Lung microvascular endothelial cell (primary cell): ENCODE results near the gene OR2A7. TPM values are rescaled to one million over a fixed set of nuclear protein-coding genes. Genes with fewer than 3 reads are reported as not detected.
"Not testable (repeated sequence)": the region's sequence is repeated elsewhere in the genome, so short reads cannot be mapped to it uniquely, and the experiment has no call there.

ENCODE experiments used
- DNase-seq, 2 donors: peaks; one replicate each; pipeline versions ENCODE4 v3.0.0 to v3.0.0-alpha.2; 2010; ENCODE audit warnings: low read depth in 2 of 2
- total RNA-seq: library from RNA; depleted of rRNA; stranded (reverse); fragments of >200 nt; gene quantifications from 2 replicates; pipeline ENCODE4 v1.2.1, GENCODE V29; 2014

Gene OR2A7, protein sequence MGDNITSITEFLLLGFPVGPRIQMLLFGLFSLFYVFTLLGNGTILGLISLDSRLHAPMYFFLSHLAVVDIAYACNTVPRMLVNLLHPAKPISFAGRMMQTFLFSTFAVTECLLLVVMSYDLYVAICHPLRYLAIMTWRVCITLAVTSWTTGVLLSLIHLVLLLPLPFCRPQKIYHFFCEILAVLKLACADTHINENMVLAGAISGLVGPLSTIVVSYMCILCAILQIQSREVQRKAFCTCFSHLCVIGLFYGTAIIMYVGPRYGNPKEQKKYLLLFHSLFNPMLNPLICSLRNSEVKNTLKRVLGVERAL
- not detected in 2 replicates for total RNA-seq

DNA sequence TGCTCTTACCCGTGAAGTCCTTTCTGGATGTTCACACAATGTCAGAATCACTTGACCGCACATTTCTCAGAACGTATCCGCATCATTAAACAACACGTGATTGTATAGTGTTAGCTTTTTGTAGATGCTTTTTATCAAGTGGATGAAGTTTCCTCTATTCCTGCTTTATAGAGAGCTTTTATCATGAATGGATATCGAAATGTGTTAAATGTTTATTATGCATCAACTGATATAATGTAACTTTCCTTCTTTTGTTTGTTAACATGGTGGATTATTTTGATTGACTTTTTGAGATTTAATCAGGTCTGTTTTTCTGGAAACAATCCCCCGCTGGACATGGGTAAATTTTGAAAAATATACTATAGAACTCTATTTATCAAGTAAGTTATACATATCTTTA lies at the start of gene OR2A7:
OR2A7 (minus strand) TSS at position 101 of the 400 bp plus-strand sequence. CDS start 5,164 bp downstream, outside the sequence.
- not testable (repeated sequence) for DNase-seq

DNA sequence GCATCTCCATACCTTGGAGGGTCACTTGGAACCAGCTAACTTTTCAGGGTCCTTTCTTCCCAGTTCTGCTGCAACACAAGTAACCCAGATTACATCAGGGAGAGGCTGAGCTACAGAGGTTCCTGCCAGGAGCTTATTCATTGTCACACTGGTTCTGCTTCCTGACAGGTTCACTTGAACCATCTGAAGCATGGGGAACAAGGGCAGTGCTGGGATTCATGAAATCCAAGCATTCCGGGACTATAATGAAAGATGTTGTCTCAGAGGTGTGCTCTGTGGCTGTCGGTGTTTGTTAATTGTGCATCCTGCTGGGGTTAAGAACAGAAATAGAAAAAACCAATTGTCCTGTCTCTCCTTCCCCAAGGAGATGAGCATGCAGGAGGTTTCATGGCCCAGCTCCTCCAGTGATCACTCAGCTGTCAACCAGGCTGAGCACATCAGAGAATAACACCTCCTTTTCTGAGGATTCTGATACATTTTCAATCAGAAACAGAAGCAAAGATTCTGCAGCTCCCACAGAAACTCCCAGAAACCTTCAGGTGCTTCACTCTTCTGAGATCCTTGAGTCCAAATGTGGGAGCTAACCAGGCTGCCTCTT lies 47.4 kb upstream of the OR2A7 start, which contains the start of gene OR2A1:
OR2A1 (plus strand) TSS at position 548 of the 598 bp plus-strand sequence. CDS start 5,706 bp downstream, outside the sequence.
- DNase-seq, result not testable (repeated sequence)

- not testable (repeated sequence) for DNase-seq
Observed at GRCh38 chr7:144311218-144311617, 46.6 kb upstream of the OR2A7 start.

DNA sequence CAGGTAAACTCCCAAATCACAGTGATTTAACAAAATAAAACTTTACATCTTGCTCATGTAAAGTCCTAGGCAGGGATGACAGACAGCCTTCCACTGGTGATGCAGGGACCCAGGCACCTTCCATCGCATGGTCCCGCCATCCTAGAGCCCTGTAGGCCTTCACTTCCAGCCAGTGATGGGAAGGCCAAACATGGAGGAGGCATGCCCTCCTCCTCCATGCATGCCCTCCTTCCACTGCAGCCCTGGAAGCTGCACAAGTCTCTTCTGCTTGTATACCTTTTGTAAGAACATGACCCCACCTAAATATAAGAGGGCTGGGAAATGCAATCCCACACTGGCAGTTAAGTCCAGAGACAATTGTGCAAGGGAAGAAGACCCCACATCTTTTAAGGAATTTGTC lies 45.1 kb upstream of the OR2A7 start:
- DNase-seq, result not testable (repeated sequence)

DNA sequence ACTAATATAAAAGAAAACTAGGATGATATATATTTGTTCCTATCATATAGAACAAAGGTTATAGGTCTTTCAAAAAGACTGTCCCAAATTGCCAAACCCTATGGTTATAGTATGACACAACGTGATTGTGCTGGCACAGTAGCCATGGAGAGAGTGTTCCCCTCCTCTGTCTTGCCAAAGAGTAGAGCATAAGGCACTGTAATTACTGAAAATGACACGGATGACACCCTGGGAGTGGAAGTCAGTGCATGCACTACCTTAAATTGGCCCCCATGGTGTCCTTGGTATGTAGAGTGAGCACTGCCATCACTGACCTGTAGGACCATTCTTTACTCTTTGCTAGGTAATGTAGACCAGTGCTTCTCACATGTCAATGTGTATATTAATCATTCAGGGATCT lies 40.6 kb upstream of the OR2A7 start:
- DNase-seq, result not testable (repeated sequence)

DNA sequence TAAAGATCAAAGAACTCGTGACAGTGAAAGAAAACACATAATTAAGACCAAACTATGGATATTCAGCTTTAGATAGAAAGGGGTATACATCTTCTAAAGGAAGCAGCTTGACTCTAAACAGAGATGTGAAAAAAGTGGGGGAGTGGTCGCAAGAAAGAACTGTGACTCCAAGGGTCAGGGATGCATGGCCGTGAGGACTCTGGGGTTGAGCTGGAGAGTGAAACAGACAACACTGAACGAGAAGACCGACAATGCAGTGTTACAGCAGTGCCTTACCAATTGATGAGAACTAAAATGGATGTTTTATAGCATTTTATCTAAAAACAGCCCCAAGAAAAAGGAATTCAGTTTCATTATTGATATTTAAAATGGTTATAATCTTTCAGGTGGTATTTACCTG lies 39.0 kb upstream of the OR2A7 start:
- DNase-seq, result not testable (repeated sequence)

DNA sequence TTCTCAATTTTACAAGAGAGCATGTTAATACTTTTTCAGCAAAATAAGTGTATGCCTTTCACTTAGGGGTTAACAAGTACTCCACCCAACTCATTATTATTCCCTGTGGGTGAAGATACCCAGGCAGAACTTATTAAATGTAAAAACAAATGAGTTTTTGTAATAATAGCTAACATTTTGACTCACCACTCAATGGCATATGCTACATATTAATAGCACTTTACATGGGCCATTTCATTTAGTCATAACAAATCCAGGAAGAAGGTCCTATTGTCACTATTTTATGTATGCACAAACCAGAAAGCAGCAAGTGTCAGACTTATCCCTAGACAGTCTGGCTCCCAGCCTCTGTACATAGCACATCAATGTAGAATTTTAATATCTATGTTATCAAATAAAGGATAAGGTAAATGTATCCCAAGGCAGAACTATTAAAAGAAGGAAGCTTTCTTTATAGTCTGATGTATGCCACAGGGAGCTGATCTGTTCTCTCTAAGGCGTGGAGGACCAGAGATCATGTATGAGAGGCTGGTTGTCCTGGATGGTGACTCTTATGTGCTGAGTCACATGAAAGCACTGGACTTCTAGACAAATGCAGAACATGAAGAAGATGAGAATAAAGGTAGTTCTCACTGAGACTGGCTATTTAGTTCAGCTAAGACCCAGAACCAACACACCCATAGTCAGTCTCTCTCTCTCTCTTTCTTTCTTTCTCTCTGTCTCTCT lies 38.1 kb upstream of the OR2A7 start:
- DNase-seq, result not testable (repeated sequence)

DNA sequence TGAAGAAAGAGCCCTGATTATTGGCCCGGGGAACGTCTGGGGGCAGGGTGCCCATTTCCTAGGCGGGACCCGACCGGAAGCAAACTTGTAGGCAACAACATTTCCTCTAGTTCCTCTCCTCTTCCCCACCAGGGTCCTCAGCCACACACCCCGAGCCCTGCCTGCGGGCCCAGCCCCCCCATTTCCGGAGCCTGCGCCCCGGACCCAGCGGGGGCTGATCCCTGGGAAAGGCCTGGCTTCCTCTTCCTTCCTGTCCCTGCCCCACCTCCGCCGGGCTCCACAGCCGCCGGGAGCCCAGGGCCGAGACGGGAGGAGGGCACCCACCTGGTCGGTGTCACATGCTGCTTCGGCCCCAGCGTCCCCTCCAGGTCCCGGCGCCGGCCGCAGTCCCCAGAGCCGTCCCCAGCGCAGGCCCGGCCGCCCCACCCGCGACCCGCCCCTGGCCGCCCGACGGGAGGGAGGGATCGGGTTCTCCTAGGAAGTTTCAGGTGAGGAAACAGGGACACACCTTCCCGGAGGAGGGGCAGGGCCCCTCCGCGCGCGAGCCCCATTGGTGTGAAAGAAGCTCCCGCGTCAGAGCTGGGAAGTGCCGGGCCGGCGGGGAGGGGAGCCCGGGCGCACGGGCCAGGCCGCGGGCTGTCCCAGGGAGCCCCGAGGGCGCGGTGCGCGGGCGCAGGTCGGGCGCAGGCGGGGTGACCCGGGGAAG lies 29.4 kb upstream of the OR2A7 start:
- not testable (repeated sequence) for DNase-seq

DNA sequence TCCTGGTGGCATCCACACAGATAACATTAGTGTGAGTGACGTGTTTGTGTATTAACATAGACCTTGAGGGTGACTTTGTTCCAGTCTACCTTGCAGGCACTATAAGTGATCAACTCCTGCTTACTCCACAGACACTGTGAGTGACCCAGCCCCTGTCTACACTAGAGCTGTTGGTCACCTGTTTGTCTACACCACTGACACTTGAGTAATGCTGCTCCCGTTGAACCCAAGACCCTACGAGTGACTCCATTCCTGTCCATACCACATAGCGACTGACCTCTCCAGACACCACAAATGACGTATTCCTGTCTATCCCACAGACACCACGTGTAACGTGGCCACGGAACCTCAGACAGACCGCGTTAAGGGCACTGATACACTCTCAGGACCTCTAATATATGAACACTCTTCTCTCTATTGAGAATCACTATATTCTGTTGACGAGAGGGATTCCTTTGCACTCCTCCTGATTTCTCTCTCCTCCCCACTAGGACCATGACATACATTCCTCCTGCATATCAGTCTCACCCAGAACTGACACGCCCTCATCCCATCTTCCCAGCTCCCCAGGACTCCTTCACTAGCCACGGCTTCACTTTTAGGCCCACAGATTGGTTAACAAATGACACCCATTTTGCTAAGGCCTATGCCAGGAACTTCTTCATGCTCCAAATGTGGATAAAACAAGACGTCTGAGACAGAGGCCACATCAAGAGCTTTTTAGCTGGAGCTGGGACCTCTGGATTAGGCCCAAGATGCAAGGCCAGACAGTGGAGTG lies 28.0 kb upstream of the OR2A7 start:
- DNase-seq, result not testable (repeated sequence)

DNA sequence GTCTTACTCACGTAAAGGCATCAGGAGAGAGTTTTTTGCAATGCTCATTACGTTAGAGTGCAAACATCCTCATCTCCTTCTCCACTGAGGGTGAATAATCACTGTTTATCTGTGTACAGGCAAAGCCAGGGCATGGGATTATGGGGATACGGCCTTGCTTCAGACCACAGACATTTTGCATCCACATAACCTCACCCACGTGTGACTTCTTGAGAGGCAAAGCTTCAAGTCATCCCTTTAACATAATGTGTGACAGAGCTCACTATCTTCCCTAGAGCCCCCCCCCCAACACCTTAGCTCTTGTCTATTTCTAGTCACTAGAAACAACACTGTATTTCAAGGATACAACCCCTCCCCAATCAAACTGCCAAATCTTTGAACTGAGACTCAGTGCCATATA lies 27.0 kb upstream of the OR2A7 start:
- DNase-seq, result not testable (repeated sequence)

GRCh38 chr7:144287171-144287784 lies 22.7 kb upstream of the OR2A7 start:
- not testable (repeated sequence) for DNase-seq

- not testable (repeated sequence) for DNase-seq
Observed at GRCh38 chr7:144283716-144284115, 19.1 kb upstream of the OR2A7 start.

- not testable (repeated sequence) for DNase-seq
Observed at GRCh38 chr7:144282490-144282889, 17.9 kb upstream of the OR2A7 start.

DNA sequence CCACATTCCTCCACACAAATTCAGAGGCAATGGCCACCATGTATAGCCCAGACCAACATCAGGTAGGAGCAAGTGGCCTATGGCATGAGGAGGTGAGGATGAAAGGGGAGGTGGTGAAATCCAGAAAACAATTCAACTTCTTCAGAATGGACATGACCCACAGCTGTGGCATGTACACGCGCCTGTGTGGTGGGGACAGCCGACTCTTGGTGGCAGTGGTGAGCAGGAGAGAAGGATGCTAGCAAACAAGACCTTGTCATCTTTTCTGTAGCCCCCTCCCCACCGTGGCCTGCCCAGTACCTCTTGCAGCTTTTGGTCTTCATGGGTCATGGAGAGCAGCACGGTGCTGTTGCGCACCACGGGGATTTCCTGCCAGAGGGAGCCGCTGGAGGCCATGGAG lies 17.4 kb upstream of the OR2A7 start:
- not testable (repeated sequence) for DNase-seq

GRCh38 chr7:144280010-144280409 lies 15.4 kb upstream of the OR2A7 start:
- not testable (repeated sequence) for DNase-seq

DNA sequence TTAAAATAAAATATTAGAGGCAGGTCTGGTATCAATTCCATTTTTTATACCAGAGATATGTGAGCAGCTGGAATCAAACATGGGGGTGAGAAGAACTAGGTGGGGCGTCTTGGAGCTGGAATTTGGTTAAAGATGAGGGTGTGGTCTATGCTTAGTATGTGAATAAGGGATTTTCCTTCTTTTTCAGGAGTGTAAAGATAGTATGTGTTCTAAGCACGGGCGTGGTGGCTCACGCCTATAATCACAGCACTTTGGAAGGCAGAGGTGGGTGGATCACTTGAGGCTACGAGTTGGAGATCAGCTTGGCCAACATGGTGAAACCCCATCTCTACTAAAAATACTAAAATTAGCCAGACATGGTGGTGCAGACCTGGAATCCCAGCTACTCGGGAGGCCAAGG lies 10.7 kb upstream of the OR2A7 start:
- DNase-seq, result not testable (repeated sequence)

DNA sequence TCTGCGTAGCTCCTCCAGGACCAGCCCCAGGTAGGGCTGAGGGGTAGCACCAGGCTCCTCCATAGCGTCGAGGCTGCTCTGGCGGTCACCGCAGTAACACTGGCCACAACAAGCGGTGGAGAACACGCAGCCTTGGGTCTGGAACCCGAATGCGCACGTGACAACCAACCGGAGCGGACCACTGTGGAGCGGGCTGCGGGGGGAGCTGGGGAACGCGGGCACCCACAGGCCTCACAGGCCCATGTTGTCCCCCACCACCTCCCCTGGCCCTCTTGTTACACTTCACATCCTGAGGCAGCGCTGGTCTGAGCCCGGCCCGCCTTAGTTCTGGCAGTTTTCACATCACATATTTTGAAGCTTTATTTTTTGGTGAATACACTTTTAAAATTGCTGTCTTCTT lies 4.6 kb upstream of the OR2A7 start, which contains the start of gene CTAGE8:
CTAGE8 (minus strand) TSS at position 101 of the 400 bp plus-strand sequence; CDS start at position 63, 38 bp downstream.
- not testable (repeated sequence) for DNase-seq

DNA sequence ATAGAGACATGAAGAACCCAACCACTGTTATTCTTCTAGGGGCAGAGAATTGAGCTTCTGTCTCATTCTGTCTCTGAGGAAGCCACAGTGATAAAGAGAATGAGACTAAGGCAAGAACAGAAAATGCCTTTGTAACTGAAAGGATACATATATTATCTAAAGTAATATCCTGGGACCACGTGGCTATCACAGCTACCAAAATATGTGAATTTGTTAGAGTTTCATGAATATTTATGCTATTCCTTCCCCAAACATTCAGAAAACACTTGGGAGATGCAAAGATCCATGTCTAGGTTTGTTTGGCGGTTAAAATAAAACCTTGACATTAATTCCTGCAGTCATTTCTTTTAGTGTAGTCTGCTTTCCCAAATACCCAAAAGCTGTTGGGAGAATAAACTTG lies 2.5 kb downstream of the OR2A7 start:
- DNase-seq, result not testable (repeated sequence)

GRCh38 chr7:144259067-144259466 lies 5.5 kb downstream of the OR2A7 start:
- not testable (repeated sequence) for DNase-seq

- DNase-seq, result peak in 1 of 2 donors; percentile 0
Observed at GRCh38 chr7:144256112-144256511, 8.5 kb downstream of the OR2A7 start.
